Measurements from ENCODE around the gene MAS1. TPM values are rescaled to one million over a fixed set of nuclear protein-coding genes. Genes with fewer than 3 reads are reported as not detected.
"Not testable (repeated sequence)": the region's sequence is repeated elsewhere in the genome, so short reads cannot be mapped to it uniquely, and the experiment has no call there.

MAS1 gene
- total RNA-seq, 1 experiment from 2014 or later, result not detected

- DNase-seq (ENCODE audit: low read depth, low spot score), result no peak
- in situ Hi-C loops (cut with HindIII; ENCODE audit: low pct_unique_long_range_greater_than_20kb, low sequenced_read_pairs), result no loop called here
Measured at GRCh38 chr6:159908535-159908934, 17.7 kb downstream of the MAS1 start.

DNA sequence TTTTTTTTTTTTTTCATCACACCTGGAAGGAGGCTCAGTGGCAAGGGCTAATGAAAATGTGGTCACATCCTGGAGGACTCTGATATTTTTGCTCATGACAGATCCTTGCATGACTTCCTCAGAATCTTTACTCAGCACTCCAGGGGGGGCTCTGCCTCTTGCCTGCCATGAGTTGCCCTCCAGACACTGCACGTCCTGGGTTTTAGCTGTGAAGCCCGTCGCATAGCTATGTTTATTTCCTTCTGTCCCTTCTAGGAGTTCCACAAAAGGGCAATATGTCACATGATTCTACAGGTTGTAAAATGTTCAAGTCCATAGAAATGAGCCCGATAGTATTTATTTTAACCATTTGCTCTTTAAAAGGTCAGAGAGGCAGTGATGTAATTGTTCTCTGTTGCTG, 18.2 kb downstream of the MAS1 start:
- in situ Hi-C loops (cut with HindIII; ENCODE audit: low pct_unique_long_range_greater_than_20kb, low sequenced_read_pairs), result no loop called here
- no peak for DNase-seq (ENCODE audit: low read depth, low spot score)

GRCh38 chr6:159910342-159910741, 19.6 kb downstream of the MAS1 start:
- no peak for DNase-seq (ENCODE audit: low read depth, low spot score)
- in situ Hi-C loops (cut with HindIII; ENCODE audit: low pct_unique_long_range_greater_than_20kb, low sequenced_read_pairs), result no loop called here

DNA sequence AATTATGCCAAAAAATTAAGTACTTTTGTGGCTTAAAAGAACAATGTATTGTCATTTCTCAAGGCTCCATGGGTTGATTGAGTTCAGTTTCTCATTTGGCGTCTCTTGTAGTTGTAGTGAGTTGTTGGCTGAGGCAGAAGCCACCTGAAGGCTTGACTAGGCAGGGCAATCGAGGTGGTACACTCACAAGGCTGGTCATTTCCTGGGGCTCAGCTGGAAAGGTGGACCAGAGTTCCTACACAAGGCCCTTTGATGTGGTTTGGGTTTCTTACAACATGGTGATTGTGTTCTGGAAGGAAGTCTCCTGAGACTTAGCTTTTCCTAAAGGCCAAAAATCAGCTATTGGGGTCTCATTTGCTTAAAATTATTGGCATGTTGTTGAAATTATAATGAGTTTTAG, 22.6 kb downstream of the MAS1 start:
- DNase-seq (ENCODE audit: low read depth, low spot score), result no peak
- in situ Hi-C loops (cut with HindIII; ENCODE audit: low pct_unique_long_range_greater_than_20kb, low sequenced_read_pairs), result no loop called here

- no peak for DNase-seq (ENCODE audit: low read depth, low spot score)
Measured at GRCh38 chr6:159913862-159914564, 23.2 kb downstream of the MAS1 start.

GRCh38 chr6:159914565-159914923, 23.8 kb downstream of the MAS1 start:
- in situ Hi-C loops (cut with HindIII; ENCODE audit: low pct_unique_long_range_greater_than_20kb, low sequenced_read_pairs), result no loop called here
- DNase-seq (ENCODE audit: low read depth, low spot score), result no peak

More at GRCh38 chr6:159913862-159914564, 23.2 kb downstream of the MAS1 start:
- in situ Hi-C loops (cut with HindIII; ENCODE audit: low pct_unique_long_range_greater_than_20kb, low sequenced_read_pairs), result no loop called here

DNA sequence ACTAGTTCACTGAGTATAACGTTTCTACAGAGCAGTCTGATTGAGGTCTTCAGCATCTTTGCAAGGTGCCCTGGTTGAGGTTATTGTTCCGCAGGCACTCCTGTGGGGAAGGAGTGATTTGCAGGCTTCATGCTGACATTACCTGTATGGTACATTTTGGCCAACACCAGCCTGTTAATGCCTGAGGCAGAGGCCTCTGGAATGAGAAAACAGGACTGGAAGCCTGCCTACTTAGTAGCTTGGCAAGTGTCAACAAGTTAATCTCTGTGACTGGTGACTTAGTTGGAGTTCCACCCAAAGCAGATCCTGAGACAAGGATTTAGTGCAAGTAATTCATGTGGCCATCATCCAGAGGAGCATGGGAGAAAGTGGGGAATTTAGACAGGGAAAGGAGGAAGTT, 24.6 kb downstream of the MAS1 start:
- in situ Hi-C loops (cut with HindIII; ENCODE audit: low pct_unique_long_range_greater_than_20kb, low sequenced_read_pairs), result no loop called here
- no peak for DNase-seq (ENCODE audit: low read depth, low spot score)

DNA sequence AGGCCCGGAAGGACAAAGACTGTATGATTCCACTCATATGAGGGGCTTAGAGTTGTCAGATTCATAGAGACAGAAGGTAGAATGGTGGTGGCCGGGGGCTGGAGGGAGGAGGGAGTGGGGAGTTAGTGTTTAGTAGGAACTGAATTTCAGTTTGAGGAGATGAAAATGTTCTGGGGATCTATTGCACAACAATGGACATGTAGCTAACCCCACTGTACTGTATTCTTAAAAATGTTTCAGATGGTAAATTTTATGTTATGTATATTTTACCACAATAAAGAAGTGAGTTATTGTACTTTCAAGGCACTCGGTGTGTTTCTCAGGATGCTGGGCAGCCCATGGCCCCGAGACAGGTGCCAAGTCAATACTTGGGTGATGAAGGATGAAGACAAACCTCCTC, 25.4 kb downstream of the MAS1 start:
- in situ Hi-C loops (cut with HindIII; ENCODE audit: low pct_unique_long_range_greater_than_20kb, low sequenced_read_pairs), result no loop called here
- no peak for DNase-seq (ENCODE audit: low read depth, low spot score)

- in situ Hi-C loops (cut with HindIII; ENCODE audit: low pct_unique_long_range_greater_than_20kb, low sequenced_read_pairs), result no loop called here
- DNase-seq (ENCODE audit: low read depth, low spot score), result no peak
Measured at GRCh38 chr6:159916752-159917151, 26.0 kb downstream of the MAS1 start.

DNA sequence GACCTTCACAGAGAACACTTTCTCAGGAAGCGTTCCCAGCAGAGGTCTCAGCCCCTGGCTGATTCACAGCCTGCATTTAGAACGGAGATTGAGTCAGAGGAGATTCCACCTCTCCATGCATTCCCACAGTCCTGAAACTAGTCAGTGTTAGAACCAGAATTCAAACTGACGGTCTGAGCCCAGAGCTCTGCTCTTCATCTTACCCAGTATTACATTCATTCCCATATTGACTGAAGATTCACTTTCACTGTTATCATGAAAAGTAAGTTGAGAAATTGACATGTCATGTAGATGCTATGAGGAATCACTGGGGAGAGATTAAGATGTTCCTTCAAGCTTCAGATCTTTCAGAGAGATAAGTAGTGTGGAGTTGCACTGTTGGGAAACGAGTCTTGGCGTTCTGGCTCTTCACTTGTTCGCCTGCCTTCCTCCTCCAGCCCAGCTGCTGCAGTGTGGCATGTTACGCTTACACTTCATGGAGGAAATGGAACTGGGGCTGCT, 28.3 kb downstream of the MAS1 start:
- in situ Hi-C loops (cut with HindIII; ENCODE audit: low pct_unique_long_range_greater_than_20kb, low sequenced_read_pairs), result no loop called here
- DNase-seq (ENCODE audit: low read depth, low spot score), result no peak

DNA sequence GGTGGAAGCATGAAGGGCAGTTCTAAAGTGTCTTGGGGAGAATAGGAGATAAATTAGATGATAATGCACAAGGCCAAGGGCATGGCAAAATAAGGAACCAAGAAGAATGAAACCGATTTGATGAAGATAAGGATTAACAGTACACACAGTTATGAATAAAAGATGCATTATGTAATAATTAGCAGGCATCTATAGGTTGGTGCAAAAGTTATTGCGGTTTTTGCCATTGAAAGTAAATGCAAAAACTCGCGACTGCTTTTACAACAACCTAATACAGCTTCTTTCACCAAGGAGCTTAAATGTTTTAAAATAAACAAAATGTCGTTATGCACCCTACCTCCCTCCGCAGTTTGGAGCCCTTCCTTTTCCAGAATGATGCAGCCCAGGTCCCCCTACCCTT, 29.0 kb downstream of the MAS1 start:
- DNase-seq (ENCODE audit: low read depth, low spot score), result no peak
- in situ Hi-C loops (cut with HindIII; ENCODE audit: low pct_unique_long_range_greater_than_20kb, low sequenced_read_pairs), result no loop called here

GRCh38 chr6:159924150-159924549, 33.4 kb downstream of the MAS1 start:
- in situ Hi-C loops (cut with HindIII; ENCODE audit: low pct_unique_long_range_greater_than_20kb, low sequenced_read_pairs); DNase-seq (ENCODE audit: low read depth, low spot score): not testable (repeated sequence)

DNA sequence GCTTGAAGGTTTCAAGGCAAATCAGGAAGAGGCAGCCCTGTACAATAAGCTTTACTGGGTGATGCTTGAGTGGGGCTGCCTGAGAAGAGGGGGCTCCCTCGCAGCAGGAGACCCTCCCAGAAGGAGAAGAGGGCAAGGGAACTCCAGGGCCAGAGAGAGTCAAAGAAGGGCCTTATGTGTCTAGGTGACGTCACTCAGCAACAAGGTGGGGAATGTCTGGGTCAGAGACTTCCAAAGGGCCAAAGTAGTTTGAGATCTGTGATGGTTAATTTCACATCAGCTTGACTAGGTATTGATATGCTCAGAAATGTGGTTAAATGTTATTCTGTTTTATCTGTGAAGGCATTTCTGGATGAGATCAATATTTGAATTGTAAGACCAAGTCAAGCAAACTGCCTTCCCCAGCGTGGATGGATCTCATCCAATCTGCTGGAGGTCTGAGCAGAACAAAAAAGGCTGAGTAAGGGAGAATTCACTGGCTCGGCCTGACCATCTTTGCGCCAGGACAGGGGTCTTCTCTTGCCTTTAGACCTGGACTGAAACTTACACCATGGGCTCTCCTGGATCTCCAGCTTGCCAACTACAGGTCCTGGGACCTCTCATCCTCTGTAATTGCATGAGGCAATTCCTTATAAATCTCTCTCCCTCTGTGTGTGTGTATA, 35.9 kb downstream of the MAS1 start:
- DNase-seq (ENCODE audit: low read depth, low spot score), result no peak
- in situ Hi-C loops (cut with HindIII; ENCODE audit: low pct_unique_long_range_greater_than_20kb, low sequenced_read_pairs), result no loop called here

DNA sequence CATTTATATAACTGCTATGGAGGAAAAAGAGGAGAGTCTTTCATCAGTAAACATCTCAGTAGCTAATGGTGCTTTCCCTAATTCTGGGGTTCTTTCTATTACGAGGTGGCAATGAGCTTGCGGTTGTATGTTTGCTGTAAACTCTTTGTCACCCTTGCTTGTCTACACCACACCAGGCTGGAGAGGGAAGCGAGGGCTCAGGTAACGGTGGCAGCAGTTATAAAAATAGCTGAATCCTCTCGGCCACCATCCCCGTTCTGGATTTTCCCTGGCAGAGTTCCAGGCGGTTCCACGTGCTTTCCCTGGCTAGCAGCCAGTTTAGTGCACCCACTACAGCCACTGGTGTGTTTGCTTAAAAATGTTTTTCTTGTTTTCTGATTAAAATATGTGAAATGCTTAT, 39.0 kb downstream of the MAS1 start:
- no peak for DNase-seq (ENCODE audit: low read depth, low spot score)
- in situ Hi-C loops (cut with HindIII; ENCODE audit: low pct_unique_long_range_greater_than_20kb, low sequenced_read_pairs), result no loop called here

DNA sequence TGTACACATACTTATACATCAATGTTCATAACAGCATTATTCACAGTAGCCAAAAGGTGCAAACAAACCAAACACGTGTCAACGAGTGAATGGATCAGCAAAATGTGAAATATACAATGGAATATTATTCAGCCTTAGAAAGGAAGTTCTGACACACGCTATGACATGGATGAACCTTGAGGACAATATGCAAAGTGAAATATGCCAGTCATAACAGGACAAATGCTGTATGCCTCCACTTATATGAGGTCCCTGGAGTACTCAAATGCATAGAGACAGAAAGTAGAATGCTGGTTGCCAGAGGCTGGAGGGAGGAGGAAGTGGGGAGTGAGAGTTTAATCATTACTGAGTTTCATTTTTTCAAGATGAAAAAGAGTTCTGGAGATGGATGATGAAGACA, 40.3 kb downstream of the MAS1 start:
- in situ Hi-C loops (cut with HindIII; ENCODE audit: low pct_unique_long_range_greater_than_20kb, low sequenced_read_pairs), result no loop called here

GRCh38 chr6:159931846-159932245, 41.1 kb downstream of the MAS1 start:
- in situ Hi-C loops (cut with HindIII; ENCODE audit: low pct_unique_long_range_greater_than_20kb, low sequenced_read_pairs), result no loop called here
- DNase-seq (ENCODE audit: low read depth, low spot score), result no peak

More for the DNA sequence above, 40.3 kb downstream of the MAS1 start:
- no peak for DNase-seq (ENCODE audit: low read depth, low spot score)

GRCh38 chr6:159933077-159933476, 42.3 kb downstream of the MAS1 start:
- in situ Hi-C loops (cut with HindIII; ENCODE audit: low pct_unique_long_range_greater_than_20kb, low sequenced_read_pairs), result no loop called here
- DNase-seq (ENCODE audit: low read depth, low spot score), result no peak

DNA sequence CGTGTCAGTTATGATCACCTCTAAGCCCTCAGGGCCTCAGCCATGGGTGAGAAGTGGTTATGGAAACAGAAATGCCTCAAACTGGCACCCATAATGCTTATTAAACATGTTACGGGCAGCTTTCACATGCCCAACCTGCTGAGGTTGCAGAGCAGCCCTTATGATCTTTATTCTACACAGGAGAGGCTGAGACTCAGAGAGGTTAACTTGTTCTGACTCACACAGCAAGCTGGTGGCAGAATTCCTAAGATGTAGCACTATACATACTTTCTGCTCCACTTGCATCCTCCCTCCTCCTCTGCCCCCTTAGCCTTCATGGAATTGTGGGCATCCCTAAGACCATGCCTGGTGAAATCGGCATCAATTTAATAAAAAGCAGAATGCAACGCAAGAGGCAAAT, 43.4 kb downstream of the MAS1 start:
- in situ Hi-C loops (cut with HindIII; ENCODE audit: low pct_unique_long_range_greater_than_20kb, low sequenced_read_pairs), result no loop called here
- no peak for DNase-seq (ENCODE audit: low read depth, low spot score)

DNA sequence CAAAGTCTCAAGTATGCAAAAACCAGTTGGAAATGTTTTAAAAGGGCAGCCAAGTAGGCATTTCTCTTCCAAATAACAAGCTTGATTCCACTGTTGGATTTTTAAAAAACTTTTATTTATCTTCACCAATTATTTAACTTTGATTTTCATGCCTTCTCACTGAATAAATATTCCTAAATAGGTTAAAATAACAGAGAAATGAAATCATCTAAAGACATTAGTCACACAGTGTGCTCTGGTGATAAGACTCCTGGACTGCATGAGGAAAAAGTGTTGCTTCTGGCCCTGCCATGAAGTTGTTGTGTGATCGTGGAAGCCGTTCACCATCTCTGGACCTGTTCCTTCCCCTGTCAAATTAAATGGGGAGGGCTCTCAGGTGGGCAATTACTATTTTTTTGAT, 44.3 kb downstream of the MAS1 start:
- in situ Hi-C loops (cut with HindIII; ENCODE audit: low pct_unique_long_range_greater_than_20kb, low sequenced_read_pairs), result no loop called here
- DNase-seq (ENCODE audit: low read depth, low spot score), result no peak

Measured in SK-MEL-5 (cell line).